KMS-11 (cell line): ENCODE data around the gene IL34.

Experiments used
- H2AFZ ChIP-seq: fragments of 200-600 bp; sonication (generic); 2 replicates; pipeline ENCODE4 v1.6.1; 2016; ENCODE audit warnings: antibody characterized with exemption, mixed run types, low read depth
- H3K27ac ChIP-seq: fragments of 200-600 bp; sonication (generic); 2 replicates; pipeline ENCODE4 v1.6.1; 2016; ENCODE audit warnings: mild to moderate bottlenecking, mixed run types
- H3K27me3 ChIP-seq: fragments of 200-600 bp; sonication (generic); 2 replicates; pipeline ENCODE4 v1.6.1; 2017; ENCODE audit warnings: mild to moderate bottlenecking, low read depth, mixed run types, moderate library complexity; ENCODE audit not compliant: insufficient read depth
- H3K36me3 ChIP-seq: fragments of 200-600 bp; sonication (generic); 2 replicates; pipeline ENCODE4 v1.6.1; 2017; ENCODE audit warnings: mild to moderate bottlenecking, mixed run types; ENCODE audit not compliant: insufficient read depth
- H3K4me1 ChIP-seq: fragments of 200-600 bp; sonication (generic); 2 replicates; pipeline ENCODE4 v1.6.1; 2016; ENCODE audit warnings: mild to moderate bottlenecking, low read depth, mixed run types; ENCODE audit not compliant: poor library complexity, severe bottlenecking
- H3K4me2 ChIP-seq: fragments of 200-600 bp; sonication (generic); 2 replicates; pipeline ENCODE4 v1.7.0; 2016; ENCODE audit warnings: mild to moderate bottlenecking, mixed run types
- H3K4me3 ChIP-seq: fragments of 200-600 bp; sonication (generic); IDR thresholded peaks from 2 replicates; pipeline ENCODE4 v1.6.1; 2017; ENCODE audit warnings: low read depth, low read length, mixed read lengths; ENCODE audit not compliant: insufficient read depth
- H3K79me2 ChIP-seq: fragments of 200-600 bp; sonication (generic); 2 replicates; pipeline ENCODE4 v1.6.1; 2016; ENCODE audit warnings: low read depth, mixed run types; ENCODE audit not compliant: insufficient read depth
- H3K9ac ChIP-seq: fragments of 200-600 bp; sonication (generic); 2 replicates; pipeline ENCODE4 v1.6.1; 2016; ENCODE audit warnings: mild to moderate bottlenecking, mixed run types
- H4K20me1 ChIP-seq: fragments of 200-600 bp; sonication (generic); 2 replicates; pipeline ENCODE4 v1.6.1; 2016; ENCODE audit warnings: mild to moderate bottlenecking, mixed run types; ENCODE audit not compliant: insufficient read depth
- CTCF ChIP-seq: fragments of 200-600 bp; sonication (generic); conservative IDR thresholded peaks from 2 replicates; pipeline ENCODE4 v1.6.1; 2017; ENCODE audit warnings: low read depth, mild to moderate bottlenecking, antibody characterized with exemption, low read length, moderate library complexity, mixed read lengths

IL34 gene

GRCh38 chr16:70656065-70656711, 9.8 kb downstream of the IL34 start:
- no peaks in the 10 kb centered on the region for H3K27me3 ChIP-seq
- peaks cover 8% of the 10 kb centered on the region for H3K4me1 ChIP-seq
- H3K27ac ChIP-seq: no peak overlapping the region
- TF ChIP-seq CTCF: no peak
- no peak overlapping the region for H3K4me3 ChIP-seq
- no peak overlapping the region for H2AFZ ChIP-seq
- no peaks in the 10 kb centered on the region for H3K36me3 ChIP-seq
- H3K79me2 ChIP-seq: no peaks in the 10 kb centered on the region
- H3K9ac ChIP-seq: no peak overlapping the region
- no peak overlapping the region for H3K4me2 ChIP-seq
- H4K20me1 ChIP-seq: no peaks in the 10 kb centered on the region

GRCh38 chr16:70656712-70657263, 10.4 kb downstream of the IL34 start:
- H3K27me3 ChIP-seq: no peaks in the 10 kb centered on the region
- no peaks in the 10 kb centered on the region for H4K20me1 ChIP-seq
- H3K4me1 ChIP-seq: peaks cover 8% of the 10 kb centered on the region
- H3K4me2 ChIP-seq: no peak overlapping the region
- no peak overlapping the region for H2AFZ ChIP-seq
- no peaks in the 10 kb centered on the region for H3K79me2 ChIP-seq
- H3K36me3 ChIP-seq: no peaks in the 10 kb centered on the region
- no peak overlapping the region for H3K27ac ChIP-seq
- no peak overlapping the region for H3K9ac ChIP-seq
- no peak overlapping the region for H3K4me3 ChIP-seq
- no peak for TF ChIP-seq CTCF

GRCh38 chr16:70657956-70658355, 11.6 kb downstream of the IL34 start:
- no peaks in the 10 kb centered on the region for H3K36me3 ChIP-seq
- H3K4me1 ChIP-seq: peaks cover 8% of the 10 kb centered on the region
- no peak overlapping the region for H3K4me3 ChIP-seq
- no peak for TF ChIP-seq CTCF
- no peaks in the 10 kb centered on the region for H3K27me3 ChIP-seq
- H2AFZ ChIP-seq: no peak overlapping the region
- H3K79me2 ChIP-seq: no peaks in the 10 kb centered on the region
- no peak overlapping the region for H3K27ac ChIP-seq
- no peak overlapping the region for H3K4me2 ChIP-seq
- H4K20me1 ChIP-seq: no peaks in the 10 kb centered on the region
- H3K9ac ChIP-seq: no peak overlapping the region

- Histone ChIP-seq H2AFZ (no peak overlapping the region), H3K4me1 (peaks cover 2% of the 10 kb centered on the region), H3K4me3 (no peak overlapping the region), H3K27ac (no peak overlapping the region), H3K27me3 (no peaks in the 10 kb centered on the region), H3K36me3 (no peaks in the 10 kb centered on the region), H3K4me2 (no peak overlapping the region), H4K20me1 (no peaks in the 10 kb centered on the region), H3K79me2 (no peaks in the 10 kb centered on the region), H3K9ac (no peak overlapping the region)
- no peak for TF ChIP-seq CTCF
These were observed 12.6 kb downstream of the IL34 start for GRCh38 chr16:70658921-70659320.
